K562 (cell line): ENCODE data around the gene BCL6B. TPM values are rescaled to one million over a fixed set of nuclear protein-coding genes. Genes with fewer than 3 reads are reported as not detected.

Source experiments
- ATAC-seq: fragments of 200-7000 bp; cut with Tn5 transposase; 3 replicates; pipeline ENCODE4 v1.9.1; 2020; ENCODE audit warnings: moderate library complexity
- BruUV-seq: library from RNA; stranded (reverse); fragments of 400-500 nt; replicated peaks from 2 replicates; lab custom pipeline; 2021; lab: Mats Ljungman, UMichigan
- CTCF ChIA-PET: fragments of 300-600 bp; formaldehyde crosslinking; extraction: SDS; loops from one replicate; lab custom pipeline; 2021; ENCODE audit warnings: low intra/inter-chr PET ratio; lab: Yijun Ruan, JAX
- POLR2A ChIA-PET: fragments of 300-600, 350-650 bp; sonication (Branson Sonifier 250); formaldehyde crosslinking; extraction: SDS; loops from one replicate; lab custom pipeline; 2021; ENCODE audit warnings: antibody characterized with exemption, inconsistent platforms; lab: Yijun Ruan, JAX
- DNase-seq, 4 experiments: peaks; one replicate each; pipeline versions ENCODE4 v3.0.0 to v3.0.0-alpha.2; 2011 to 2018; ENCODE audit warnings: low spot score in 3 of 4, mixed read lengths in 3 of 4; ENCODE audit errors: extremely low read depth in 1 of 4
- FAIRE-seq: peaks from 2 replicates; lab custom pipeline; 2011; peaks lifted over from hg19 to GRCh38; lab: Jason Lieb, UNC
- H2AFZ ChIP-seq: 2 replicates; pipeline ENCODE4 v1.6.0; 2011; ENCODE audit warnings: low read depth, low read length, control low read depth, inconsistent platforms
- H3K27ac ChIP-seq: fragments of 200-600 bp; 3 replicates; pipeline ENCODE4 v1.8.0; 2011; ENCODE audit warnings: low read depth, mild to moderate bottlenecking, control low read depth, inconsistent platforms, low read length, moderate library complexity, mixed read lengths; ENCODE audit errors: extremely low read depth
- H3K27me3 ChIP-seq, 2 experiments: fragments of 300-600 bp in 1 of 2; 2 replicates in 1 of 2; 3 replicates in 1 of 2; pipeline versions ENCODE4 v1.6.0 to v1.8.0; 2011; ENCODE audit warnings: inconsistent platforms in 2 of 2, low read length in 2 of 2, mild to moderate bottlenecking in 1 of 2, mixed read lengths in 1 of 2, moderate library complexity in 1 of 2; ENCODE audit not compliant: control insufficient read depth in 2 of 2, insufficient read depth in 2 of 2
- H3K36me3 ChIP-seq: fragments of 300-600 bp; 3 replicates; pipeline ENCODE4 v1.8.0; 2011; ENCODE audit warnings: mild to moderate bottlenecking, low read length, inconsistent platforms; ENCODE audit not compliant: control insufficient read depth, insufficient read depth
- H3K4me1 ChIP-seq, 2 experiments: fragments of 200-600 bp in 1 of 2; replicated peaks in 1 of 2; 2 replicates in 1 of 2; 3 replicates in 1 of 2; pipeline versions ENCODE4 v1.5.1 to v1.8.0; 2011; ENCODE audit warnings: inconsistent platforms in 2 of 2, low read length in 2 of 2, mild to moderate bottlenecking in 1 of 2, mixed read lengths in 1 of 2, moderate library complexity in 1 of 2; ENCODE audit not compliant: control insufficient read depth in 2 of 2, insufficient read depth in 2 of 2
- H3K4me2 ChIP-seq: 2 replicates; pipeline ENCODE4 v1.6.1; 2011; ENCODE audit warnings: low read length, control low read depth, inconsistent platforms, mixed read lengths; ENCODE audit not compliant: insufficient read depth
- H3K4me3 ChIP-seq: fragments of 200-600 bp; sonication (generic), shearing (Covaris generic); 2 replicates; pipeline ENCODE4 v1.5.1; 2016; ENCODE audit warnings: control low read depth, inconsistent platforms
- H3K79me2 ChIP-seq: fragments of 200-600 bp; 3 replicates; pipeline ENCODE4 v1.8.0; 2011; ENCODE audit warnings: low read length, inconsistent platforms; ENCODE audit not compliant: control insufficient read depth, insufficient read depth
- H3K9ac ChIP-seq, 2 experiments: 2 replicates each; pipeline versions ENCODE4 v1.6.0 to v1.6.1; 2011; ENCODE audit warnings: low read depth in 2 of 2, low read length in 2 of 2, control low read depth in 1 of 2, inconsistent platforms in 1 of 2, mild to moderate bottlenecking in 1 of 2, mixed read lengths in 1 of 2; ENCODE audit not compliant: insufficient read depth in 1 of 2
- H3K9me1 ChIP-seq: one replicate; pipeline ENCODE4 v1.6.0; 2011; ENCODE audit warnings: inconsistent platforms, mild to moderate bottlenecking, low read length, moderate library complexity; ENCODE audit not compliant: control insufficient read depth, insufficient read depth
- H3K9me3 ChIP-seq: replicated peaks from 2 replicates; pipeline ENCODE4 v1.5.1; 2011; ENCODE audit warnings: low read depth, low read length, inconsistent platforms; ENCODE audit not compliant: control insufficient read depth, insufficient read depth
- H4K20me1 ChIP-seq: replicated peaks from 2 replicates; pipeline ENCODE4 v1.6.1; 2011; ENCODE audit warnings: low read length, inconsistent platforms, mixed read lengths; ENCODE audit not compliant: control insufficient read depth, insufficient read depth
- CSDE1 ChIP-seq, 2 experiments: fragments of 450-650 bp; IDR thresholded peaks; 2 replicates each; pipeline ENCODE4 v1.6.1; 2016; ENCODE audit warnings: mild to moderate bottlenecking in 1 of 2
- CXXC5 ChIP-seq: fragments of 250-450 bp; sonication (Bioruptor Pico); IDR thresholded peaks from 2 replicates; pipeline ENCODE4 v1.8.0; 2022; ENCODE audit warnings: inconsistent platforms, mild to moderate bottlenecking, moderate library complexity
- LCOR ChIP-seq: sonication (generic); formaldehyde crosslinking; IDR thresholded peaks from 2 replicates; pipeline ENCODE4 v1.8.0; 2022; ENCODE audit warnings: mild to moderate bottlenecking, missing genetic modification reagents
- SIN3A ChIP-seq, 2 experiments: fragments of 150-350 bp in 1 of 2; IDR thresholded peaks; 2 replicates each; pipeline ENCODE4 v1.6.1; 2011 to 2016; ENCODE audit warnings: borderline replicate concordance in 2 of 2, low read depth in 2 of 2, low read length in 2 of 2, mild to moderate bottlenecking in 2 of 2, moderate library complexity in 2 of 2; ENCODE audit not compliant: control insufficient read depth in 1 of 2
- ZC3H11A ChIP-seq: IDR thresholded peaks from 2 replicates; pipeline ENCODE4 v1.6.1; 2012; ENCODE audit warnings: low read depth, low read length, improper control_type of control experiment
- ZNF174 ChIP-seq: fragments of 250-450 bp; sonication (Bioruptor Pico); IDR thresholded peaks from 2 replicates; pipeline ENCODE4 v1.4.0; 2020; ENCODE audit warnings: mild to moderate bottlenecking
- ZNF655 ChIP-seq: fragments of 250-450 bp; sonication (Bioruptor Pico); IDR thresholded peaks from 2 replicates; pipeline ENCODE4 v1.5.0; 2021
- ZNF77 ChIP-seq: fragments of 250-450 bp; sonication (Bioruptor Pico); IDR thresholded peaks from 2 replicates; pipeline ENCODE4 v1.5.0; 2020
- WGBS: fragments of 100-300 bp; shearing (Covaris generic); methylation state at CpG from one replicate; pipeline ENCODE4 v1.1.6; 2016; ENCODE audit warnings: low coverage, mixed read lengths; ENCODE audit not compliant: insufficient coverage; ENCODE audit errors: missing lambda C conversion rate; 5-methylcytosine and 5-hydroxymethylcytosine counted together
- in situ Hi-C: fragments of 300-500 bp; cut with MboI; formaldehyde crosslinking; loops from 4 replicates; pipeline ENCODE4 v1.15.0; 2018; ENCODE audit warnings: inconsistent platforms, mixed read lengths
- intact Hi-C: fragments of 100-400 bp; cut with micrococcal nuclease; formaldehyde crosslinking; loops from 2 replicates; pipeline ENCODE4 v1.14.2; 2022
- polyA plus RNA-seq, 8 experiments: library from polyadenylated mRNA; depleted of rRNA in 4 of 8; stranded (reverse) in 5 of 8; unstranded in 3 of 8; fragments of >200 nt; fragmentation: Nextera tagmentation in 2 of 8; fragmentation: Illumina TruSeq in 1 of 8; extraction: Ambion mirVana in 2 of 8; extraction: Trizol in 1 of 8; gene quantifications; 2 replicates each; pipeline versions ENCODE4 v1.2.1 to v1.2.3, GENCODE V29; 2011 to 2014; ENCODE audit warnings: inconsistent platforms in 1 of 8, missing spikeins in 1 of 8
- total RNA-seq, 7 experiments: library from RNA; depleted of rRNA in 6 of 7; stranded (reverse); fragments of >200 nt in 6 of 7; fragmentation: Illumina TruSeq in 2 of 7; extraction: Trizol in 2 of 7; gene quantifications; 2 replicates each; pipeline versions ENCODE4 v1.2.1 to v1.2.3, GENCODE V29; 2011 to 2021; ENCODE audit warnings: low replicate concordance in 1 of 7
- TF ChIP-seq, protein P1 (sequence below), 2 experiments: IDR thresholded peaks in 1 of 2; conservative IDR thresholded peaks in 1 of 2; 2 replicates each; pipeline ENCODE4 v1.6.1; 2016; ENCODE audit warnings: low read depth in 2 of 2, mild to moderate bottlenecking in 1 of 2, missing compliant biosample characterization in 1 of 2, missing genetic modification characterization in 1 of 2, moderate library complexity in 1 of 2
- TF ChIP-seq, protein P2 (sequence below): fragments of 200-800 bp; sonication (Bioruptor generic); IDR thresholded peaks from 2 replicates; pipeline ENCODE4 v1.6.1; 2016; ENCODE audit warnings: missing genetic modification characterization, missing compliant biosample characterization

BCL6B gene
- total and polyA plus RNA-seq, 9 of the 15 experiments (the other 6 are each of a cell fraction or from before 2014, with no cell fraction given), result 0.89 to 5.0 (median 3.6) TPM

GRCh38 chr17:6997171-6997570 lies 25.7 kb upstream of the BCL6B start:
- ChIA-PET CTCF (no interaction called here), POLR2A (no interaction called here)
- FAIRE-seq (no peak), DNase-seq (no peak), ATAC-seq (no peak)
- H3K4me3 ChIP-seq, result no peak overlapping the region
- peaks cover 4% of the 10 kb centered on the region; the same call in 2 of the 3 replicates for H3K79me2 ChIP-seq
- H3K9me3 ChIP-seq, result no peaks in the 10 kb centered on the region
- no peaks in the 10 kb centered on the region for H4K20me1 ChIP-seq
- 72% methylated on average over 7 of the region's 8 CpGs for WGBS
- H3K9ac ChIP-seq, result no peak overlapping the region
- H3K9me1 ChIP-seq, result no peaks in the 10 kb centered on the region
- no peaks in the 10 kb centered on the region for H3K27me3 ChIP-seq
- intact Hi-C loops, result no loop called here
- peaks cover 39 to 46% of the 10 kb centered on the region in 2 experiments for H3K4me1 ChIP-seq
- H3K4me2 ChIP-seq, result no peak overlapping the region
- no TSS peak for BruUV-seq
- in situ Hi-C loops, result no loop called here
- no peak overlapping the region for H2AFZ ChIP-seq
- no peak overlapping the region for H3K27ac ChIP-seq
- peaks cover 48% of the 10 kb centered on the region for H3K36me3 ChIP-seq
- no peak for TF ChIP-seq ZC3H11A
- no peak for TF ChIP-seq CXXC5 (CRISPR knock-in tag)
- TF ChIP-seq ZNF174 (CRISPR knock-in tag), result no peak
- TF ChIP-seq, protein P1, sequence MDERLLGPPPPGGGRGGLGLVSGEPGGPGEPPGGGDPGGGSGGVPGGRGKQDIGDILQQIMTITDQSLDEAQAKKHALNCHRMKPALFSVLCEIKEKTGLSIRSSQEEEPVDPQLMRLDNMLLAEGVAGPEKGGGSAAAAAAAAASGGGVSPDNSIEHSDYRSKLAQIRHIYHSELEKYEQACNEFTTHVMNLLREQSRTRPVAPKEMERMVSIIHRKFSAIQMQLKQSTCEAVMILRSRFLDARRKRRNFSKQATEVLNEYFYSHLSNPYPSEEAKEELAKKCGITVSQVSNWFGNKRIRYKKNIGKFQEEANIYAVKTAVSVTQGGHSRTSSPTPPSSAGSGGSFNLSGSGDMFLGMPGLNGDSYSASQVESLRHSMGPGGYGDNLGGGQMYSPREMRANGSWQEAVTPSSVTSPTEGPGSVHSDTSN (CRISPR knock-in tag; IDR thresholded peaks at IDR 0.05; ENCODE audit: low read depth), result no peak
- TF ChIP-seq, protein P1 (tag; conservative IDR thresholded peaks at IDR 0.05; ENCODE audit: low read depth), result no peak
- no peak for TF ChIP-seq SIN3A (IDR thresholded peaks at IDR 0.05; ENCODE audit: borderline replicate concordance in 2 of 2, control insufficient read depth in 1 of 2, low read depth in 2 of 2, low read length in 2 of 2)
- TF ChIP-seq ZNF77 (CRISPR knock-in tag), result no peak
- TF ChIP-seq ZNF655 (CRISPR knock-in tag), result no peak
- TF ChIP-seq, protein P2, sequence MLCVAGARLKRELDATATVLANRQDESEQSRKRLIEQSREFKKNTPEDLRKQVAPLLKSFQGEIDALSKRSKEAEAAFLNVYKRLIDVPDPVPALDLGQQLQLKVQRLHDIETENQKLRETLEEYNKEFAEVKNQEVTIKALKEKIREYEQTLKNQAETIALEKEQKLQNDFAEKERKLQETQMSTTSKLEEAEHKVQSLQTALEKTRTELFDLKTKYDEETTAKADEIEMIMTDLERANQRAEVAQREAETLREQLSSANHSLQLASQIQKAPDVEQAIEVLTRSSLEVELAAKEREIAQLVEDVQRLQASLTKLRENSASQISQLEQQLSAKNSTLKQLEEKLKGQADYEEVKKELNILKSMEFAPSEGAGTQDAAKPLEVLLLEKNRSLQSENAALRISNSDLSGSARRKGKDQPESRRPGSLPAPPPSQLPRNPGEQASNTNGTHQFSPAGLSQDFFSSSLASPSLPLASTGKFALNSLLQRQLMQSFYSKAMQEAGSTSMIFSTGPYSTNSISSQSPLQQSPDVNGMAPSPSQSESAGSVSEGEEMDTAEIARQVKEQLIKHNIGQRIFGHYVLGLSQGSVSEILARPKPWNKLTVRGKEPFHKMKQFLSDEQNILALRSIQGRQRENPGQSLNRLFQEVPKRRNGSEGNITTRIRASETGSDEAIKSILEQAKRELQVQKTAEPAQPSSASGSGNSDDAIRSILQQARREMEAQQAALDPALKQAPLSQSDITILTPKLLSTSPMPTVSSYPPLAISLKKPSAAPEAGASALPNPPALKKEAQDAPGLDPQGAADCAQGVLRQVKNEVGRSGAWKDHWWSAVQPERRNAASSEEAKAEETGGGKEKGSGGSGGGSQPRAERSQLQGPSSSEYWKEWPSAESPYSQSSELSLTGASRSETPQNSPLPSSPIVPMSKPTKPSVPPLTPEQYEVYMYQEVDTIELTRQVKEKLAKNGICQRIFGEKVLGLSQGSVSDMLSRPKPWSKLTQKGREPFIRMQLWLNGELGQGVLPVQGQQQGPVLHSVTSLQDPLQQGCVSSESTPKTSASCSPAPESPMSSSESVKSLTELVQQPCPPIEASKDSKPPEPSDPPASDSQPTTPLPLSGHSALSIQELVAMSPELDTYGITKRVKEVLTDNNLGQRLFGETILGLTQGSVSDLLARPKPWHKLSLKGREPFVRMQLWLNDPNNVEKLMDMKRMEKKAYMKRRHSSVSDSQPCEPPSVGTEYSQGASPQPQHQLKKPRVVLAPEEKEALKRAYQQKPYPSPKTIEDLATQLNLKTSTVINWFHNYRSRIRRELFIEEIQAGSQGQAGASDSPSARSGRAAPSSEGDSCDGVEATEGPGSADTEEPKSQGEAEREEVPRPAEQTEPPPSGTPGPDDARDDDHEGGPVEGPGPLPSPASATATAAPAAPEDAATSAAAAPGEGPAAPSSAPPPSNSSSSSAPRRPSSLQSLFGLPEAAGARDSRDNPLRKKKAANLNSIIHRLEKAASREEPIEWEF, result no peak
- TF ChIP-seq LCOR, result no peak
- no peak for TF ChIP-seq CSDE1 (IDR thresholded peaks at IDR 0.05)
